HEK293 (cell line): Measurements from ENCODE around the gene RNF19B.

Source experiments
- CTCF ChIA-PET: fragments of 350-600 bp; formaldehyde crosslinking; extraction: SDS; loops from one replicate; lab custom pipeline; 2021; ENCODE audit warnings: antibody characterized with exemption; lab: Yijun Ruan, JAX
- POLR2A ChIA-PET: fragments of 300-600 bp; formaldehyde crosslinking; extraction: SDS; loops from one replicate; lab custom pipeline; 2020; ENCODE audit warnings: antibody characterized with exemption, inconsistent platforms; lab: Yijun Ruan, JAX
- H3K27ac ChIP-seq: fragments of 200-500 bp; sonication (Bioruptor generic); 2 replicates; pipeline ENCODE4 v1.5.1; 2014; ENCODE audit warnings: low read depth, low read length, control low read depth, inconsistent platforms; ENCODE audit errors: extremely low read depth
- H3K36me3 ChIP-seq, 2 experiments: fragments of 200-500 bp in 1 of 2; sonication (Bioruptor generic) in 1 of 2; 1 replicate in 1 of 2; 2 replicates in 1 of 2; pipeline ENCODE4 v1.5.1; 2014 to 2017; ENCODE audit warnings: inconsistent platforms in 2 of 2, low read length in 2 of 2; ENCODE audit not compliant: control insufficient read depth in 2 of 2, insufficient read depth in 1 of 2
- H3K4me1 ChIP-seq: fragments of 200-500 bp; sonication (Bioruptor generic); 2 replicates; pipeline ENCODE4 v1.5.1; 2014; ENCODE audit warnings: mild to moderate bottlenecking, low read length, inconsistent platforms; ENCODE audit not compliant: control insufficient read depth, insufficient read depth
- H3K4me3 ChIP-seq: 2 replicates; pipeline ENCODE4 v1.5.1; 2011; ENCODE audit warnings: low read depth, mild to moderate bottlenecking, control low read depth, low read length, moderate library complexity
- H3K9me3 ChIP-seq: fragments of 200-500 bp; sonication (Bioruptor generic); 2 replicates; pipeline ENCODE4 v1.5.1; 2014; ENCODE audit warnings: low read depth, low read length, inconsistent platforms; ENCODE audit not compliant: control insufficient read depth, insufficient read depth
- CTCF ChIP-seq: fragments of 450-650 bp; formaldehyde crosslinking; IDR thresholded peaks from 2 replicates; pipeline ENCODE4 v1.5.1; 2016; ENCODE audit warnings: missing biosample characterization, missing genetic modification characterization
- OVOL3 ChIP-seq: fragments of 450-650 bp; formaldehyde crosslinking; IDR thresholded peaks from 2 replicates; pipeline ENCODE4 v1.5.1; 2016; ENCODE audit warnings: missing biosample characterization, missing genetic modification characterization
- PRDM2 ChIP-seq: fragments of 450-650 bp; formaldehyde crosslinking; IDR thresholded peaks from 2 replicates; pipeline ENCODE4 v1.5.1; 2016; ENCODE audit warnings: missing biosample characterization, missing genetic modification characterization, borderline replicate concordance
- TCF7L2 ChIP-seq: IDR thresholded peaks from 2 replicates; pipeline ENCODE4 v1.6.1; 2011; ENCODE audit warnings: low read depth, mild to moderate bottlenecking, inconsistent platforms, low read length, moderate library complexity, borderline replicate concordance
- ZNF132 ChIP-seq: fragments of 450-650 bp; formaldehyde crosslinking; IDR thresholded peaks from 2 replicates; pipeline ENCODE4 v1.5.1; 2017; ENCODE audit warnings: missing biosample characterization, missing genetic modification characterization, borderline replicate concordance
- ZNF138 ChIP-seq: fragments of 450-650 bp; formaldehyde crosslinking; IDR thresholded peaks from 2 replicates; pipeline ENCODE4 v1.5.1; 2016; ENCODE audit warnings: missing biosample characterization, missing genetic modification characterization, borderline replicate concordance
- ZNF140 ChIP-seq: fragments of 450-650 bp; formaldehyde crosslinking; IDR thresholded peaks from 2 replicates; pipeline ENCODE4 v1.5.1; 2016; ENCODE audit warnings: missing biosample characterization, missing genetic modification characterization
- ZNF148 ChIP-seq: fragments of 450-650 bp; formaldehyde crosslinking; IDR thresholded peaks from 2 replicates; pipeline ENCODE4 v1.5.0; 2017; ENCODE audit warnings: missing biosample characterization, missing genetic modification characterization, borderline replicate concordance
- ZNF16 ChIP-seq: fragments of 450-650 bp; formaldehyde crosslinking; IDR thresholded peaks from 2 replicates; pipeline ENCODE4 v1.5.1; 2016; ENCODE audit warnings: low read depth, missing biosample characterization, missing genetic modification characterization
- ZNF2 ChIP-seq: fragments of 450-650 bp; formaldehyde crosslinking; IDR thresholded peaks from 2 replicates; pipeline ENCODE4 v1.5.1; 2016; ENCODE audit warnings: missing biosample characterization, missing genetic modification characterization
- ZNF214 ChIP-seq: fragments of 450-650 bp; formaldehyde crosslinking; IDR thresholded peaks from 2 replicates; pipeline ENCODE4 v1.5.1; 2017; ENCODE audit warnings: missing biosample characterization, mild to moderate bottlenecking, missing genetic modification characterization, borderline replicate concordance
- ZNF404 ChIP-seq: fragments of 450-650 bp; formaldehyde crosslinking; IDR thresholded peaks from 2 replicates; pipeline ENCODE4 v1.5.1; 2017; ENCODE audit warnings: missing biosample characterization, missing genetic modification characterization
- ZNF513 ChIP-seq: fragments of 450-650 bp; IDR thresholded peaks from 2 replicates; pipeline ENCODE4 v1.5.1; 2018; ENCODE audit warnings: missing biosample characterization, missing genetic modification characterization
- ZNF530 ChIP-seq: fragments of 450-650 bp; formaldehyde crosslinking; IDR thresholded peaks from 2 replicates; pipeline ENCODE4 v1.5.1; 2016; ENCODE audit warnings: low read depth, missing biosample characterization, missing genetic modification characterization
- ZNF549 ChIP-seq: fragments of 450-650 bp; IDR thresholded peaks from 2 replicates; pipeline ENCODE4 v1.5.1; 2018; ENCODE audit warnings: missing biosample characterization, missing genetic modification characterization, mild to moderate bottlenecking, inconsistent platforms, moderate library complexity
- ZNF555 ChIP-seq: fragments of 450-650 bp; formaldehyde crosslinking; conservative IDR thresholded peaks from 2 replicates; pipeline ENCODE4 v1.5.1; 2017; ENCODE audit warnings: missing biosample characterization, mild to moderate bottlenecking, missing genetic modification characterization, inconsistent platforms
- ZNF580 ChIP-seq: fragments of 450-650 bp; formaldehyde crosslinking; IDR thresholded peaks from 2 replicates; pipeline ENCODE4 v1.5.1; 2016; ENCODE audit warnings: missing biosample characterization, missing genetic modification characterization
- ZNF629 ChIP-seq: fragments of 450-650 bp; formaldehyde crosslinking; IDR thresholded peaks from 2 replicates; pipeline ENCODE4 v1.5.1; 2017; ENCODE audit warnings: missing biosample characterization, missing genetic modification characterization
- ZNF639 ChIP-seq: fragments of 450-650 bp; formaldehyde crosslinking; IDR thresholded peaks from 2 replicates; pipeline ENCODE4 v1.5.1; 2016; ENCODE audit warnings: missing biosample characterization, missing genetic modification characterization
- ZNF701 ChIP-seq: fragments of 450-650 bp; formaldehyde crosslinking; IDR thresholded peaks from 2 replicates; pipeline ENCODE4 v1.5.1; 2016; ENCODE audit warnings: missing biosample characterization, missing genetic modification characterization
- ZNF747 ChIP-seq: fragments of 450-650 bp; formaldehyde crosslinking; IDR thresholded peaks from 2 replicates; pipeline ENCODE4 v1.5.1; 2016; ENCODE audit warnings: missing biosample characterization, missing genetic modification characterization
- ZNF768 ChIP-seq: fragments of 450-650 bp; formaldehyde crosslinking; IDR thresholded peaks from 2 replicates; pipeline ENCODE4 v1.5.1; 2018; ENCODE audit warnings: missing biosample characterization, mild to moderate bottlenecking, missing genetic modification characterization
- ZNF785 ChIP-seq: fragments of 450-650 bp; formaldehyde crosslinking; IDR thresholded peaks from 2 replicates; pipeline ENCODE4 v1.5.1; 2016; ENCODE audit warnings: missing biosample characterization, missing genetic modification characterization
- ZSCAN4 ChIP-seq: fragments of 450-650 bp; formaldehyde crosslinking; IDR thresholded peaks from 2 replicates; pipeline ENCODE4 v1.5.1; 2017; ENCODE audit warnings: missing biosample characterization, missing genetic modification characterization

Gene RNF19B

GRCh38 chr1:32984090-32984454 lies 19.5 kb upstream of the RNF19B start (continued):
- TF ChIP-seq CTCF (no peak), ZNF513 (no peak), ZSCAN4 (tag by site-specific recombination) (no peak), TCF7L2 (no peak), ZNF785 (tag by site-specific recombination) (no peak), ZNF140 (tag by site-specific recombination) (no peak), ZNF747 (no peak), ZNF555 (no peak), ZNF639 (tag by site-specific recombination) (no peak), ZNF16 (no peak)

GRCh38 chr1:32983020-32983419 lies 18.4 kb upstream of the RNF19B start:
- H3K9me3 ChIP-seq: no peaks in the 10 kb centered on the region
- H3K4me3 ChIP-seq: no peak overlapping the region
- H3K27ac ChIP-seq: no peak overlapping the region
- CTCF ChIA-PET: no interaction called here
- no peaks in the 10 kb centered on the region for H3K4me1 ChIP-seq
- H3K36me3 ChIP-seq: no peaks in the 10 kb centered on the region
- POLR2A ChIA-PET: no interaction called here
- TF ChIP-seq ZNF404 (tag by site-specific recombination) (no peak), ZNF214 (no peak), OVOL3 (tag by site-specific recombination) (no peak), ZNF629 (tag by site-specific recombination) (no peak), ZNF530 (tag by site-specific recombination) (no peak), PRDM2 (no peak), ZNF138 (tag by site-specific recombination) (no peak), ZNF132 (tag by site-specific recombination) (no peak), ZNF701 (tag by site-specific recombination) (no peak), ZNF580 (tag by site-specific recombination) (no peak), ZNF148 (tag by site-specific recombination) (no peak), ZNF768 (tag by site-specific recombination) (no peak), ZNF549 (tag by site-specific recombination) (no peak), ZNF2 (tag by site-specific recombination) (no peak)
